Thymus (tissue), 11 donors: ENCODE results near the gene OTOG. TPM values are rescaled to one million over a fixed set of nuclear protein-coding genes. Genes with fewer than 3 reads are reported as not detected.

Source experiments
- DNase-seq, 9 donors: peaks; one replicate each; pipeline ENCODE4 v3.0.0-alpha.2; 2013; ENCODE audit warnings: low spot score in 9 of 9, low read depth in 6 of 9, missing footprints in 1 of 9
- H3K27ac ChIP-seq, 2 donors: one replicate each; pipeline ENCODE4 v1.5.1; 2013; ENCODE audit warnings: control low read depth in 1 of 2, low read depth in 1 of 2, low read length in 1 of 2, mild to moderate bottlenecking in 1 of 2, moderate library complexity in 1 of 2
- H3K27me3 ChIP-seq, 2 donors: one replicate each; pipeline ENCODE4 v1.5.1; 2013; ENCODE audit warnings: low read length in 1 of 2; ENCODE audit not compliant: control insufficient read depth in 2 of 2, insufficient read depth in 1 of 2
- H3K36me3 ChIP-seq, 2 donors: one replicate each; pipeline ENCODE4 v1.5.1; 2013; ENCODE audit warnings: low read length in 1 of 2, mild to moderate bottlenecking in 1 of 2, moderate library complexity in 1 of 2; ENCODE audit not compliant: control insufficient read depth in 2 of 2, insufficient read depth in 2 of 2
- H3K4me1 ChIP-seq, 2 donors: one replicate each; pipeline ENCODE4 v1.5.1; 2013; ENCODE audit warnings: low read length in 2 of 2; ENCODE audit not compliant: control insufficient read depth in 2 of 2, insufficient read depth in 2 of 2
- H3K4me3 ChIP-seq, 2 donors: one replicate each; pipeline ENCODE4 v1.5.1; 2013; ENCODE audit warnings: low read length in 2 of 2, control low read depth in 1 of 2, mild to moderate bottlenecking in 1 of 2
- H3K9me3 ChIP-seq, 2 donors: one replicate each; pipeline ENCODE4 v1.5.1; 2013; ENCODE audit warnings: low read length in 1 of 2, mild to moderate bottlenecking in 1 of 2; ENCODE audit not compliant: control insufficient read depth in 2 of 2, insufficient read depth in 1 of 2
- WGBS: extraction: QIAGEN DNeasy Blood & Tissue Kit; methylation state at CpG from one replicate; pipeline ENCODE4 v1.1.7; 2013; 5-methylcytosine and 5-hydroxymethylcytosine counted together
- polyA plus RNA-seq: library from polyadenylated mRNA; stranded (reverse); fragments of 200-250 nt; gene quantifications from one replicate; pipeline ENCODE4 v1.2.3, GENCODE V29; 2013
- total RNA-seq: library from RNA; stranded (reverse); fragments of 120-200 nt; gene quantifications from one replicate; pipeline ENCODE4 v1.2.4, GENCODE V29; 2013
- donor health status: healthy.

OTOG gene
- total and polyA plus RNA-seq, 2 donors = 0.05 to 0.09 TPM

DNA sequence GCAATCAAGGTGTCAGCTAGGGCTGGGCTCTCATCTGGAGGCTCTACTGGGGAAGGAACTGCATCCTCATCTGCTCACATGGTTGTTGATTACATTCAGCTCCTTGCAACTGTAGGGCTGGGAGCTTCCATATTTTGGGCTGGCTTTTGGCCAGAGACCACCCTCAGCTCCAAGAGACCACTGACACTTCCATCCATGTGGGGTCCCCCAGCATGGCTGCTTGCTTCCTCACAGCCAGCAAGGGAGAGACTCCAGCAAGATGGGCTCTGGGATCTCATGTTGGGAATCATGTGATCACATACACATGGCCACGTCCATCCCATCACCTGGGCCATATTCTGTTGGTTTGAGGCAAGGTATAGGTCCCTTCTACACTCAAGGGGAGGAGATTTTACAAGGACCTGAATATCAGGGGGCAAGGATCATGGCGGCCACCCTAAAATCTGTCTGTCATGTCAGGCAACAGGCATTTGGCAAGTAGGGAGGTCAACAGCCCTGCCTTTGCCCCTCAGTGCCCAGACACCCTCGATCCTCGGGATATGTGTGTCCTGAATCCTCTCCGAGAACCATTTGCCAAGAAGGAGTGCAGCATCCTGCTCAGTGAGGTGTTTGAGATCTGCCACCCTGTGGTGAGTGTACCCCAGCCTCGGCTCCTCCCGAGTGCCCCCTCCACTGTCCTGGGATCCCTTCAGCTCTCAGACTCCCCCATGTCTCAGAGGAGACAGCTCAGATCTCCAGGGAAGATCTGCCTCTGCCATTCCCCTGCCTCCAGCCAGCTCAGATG is 48.7 kb downstream of the OTOG start:
- Histone ChIP-seq H3K9me3 (no peaks in the 10 kb centered on the region), H3K27me3 (peaks cover 0 to 13% of the 10 kb centered on the region in 2 donors), H3K4me1 (no peaks in the 10 kb centered on the region), H3K36me3 (no peaks in the 10 kb centered on the region), H3K4me3 (no peak overlapping the region), H3K27ac (no peak overlapping the region)
- DNase-seq = no peak
- 91% methylated on average over 7 of the region's 7 CpGs for WGBS

DNA sequence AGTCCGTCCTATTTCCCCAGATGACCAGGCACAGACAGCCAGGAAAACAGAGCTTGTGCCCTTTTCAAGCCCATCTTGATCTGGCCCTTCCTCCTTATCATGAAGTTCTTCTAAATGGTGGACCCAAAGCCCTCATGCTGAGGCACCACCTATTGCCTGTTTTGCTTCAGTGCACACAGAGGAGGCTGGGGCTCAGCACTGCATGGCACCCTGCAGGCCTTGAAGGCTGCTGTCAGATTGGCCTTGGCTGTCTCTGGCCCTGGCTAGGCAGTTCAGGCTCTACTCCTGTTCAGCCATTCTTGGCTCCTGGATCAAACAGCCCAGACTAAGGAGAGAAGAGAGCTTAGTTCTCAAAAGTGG is 49.2 kb downstream of the OTOG start:
- Histone ChIP-seq H3K27ac (no peak overlapping the region), H3K36me3 (no peaks in the 10 kb centered on the region), H3K4me1 (no peaks in the 10 kb centered on the region), H3K27me3 (peaks cover 0 to 13% of the 10 kb centered on the region in 2 donors), H3K4me3 (no peak overlapping the region), H3K9me3 (no peaks in the 10 kb centered on the region)
- no peak for DNase-seq
- WGBS = 86% methylated on average over 1 of the region's 1 CpG

DNA sequence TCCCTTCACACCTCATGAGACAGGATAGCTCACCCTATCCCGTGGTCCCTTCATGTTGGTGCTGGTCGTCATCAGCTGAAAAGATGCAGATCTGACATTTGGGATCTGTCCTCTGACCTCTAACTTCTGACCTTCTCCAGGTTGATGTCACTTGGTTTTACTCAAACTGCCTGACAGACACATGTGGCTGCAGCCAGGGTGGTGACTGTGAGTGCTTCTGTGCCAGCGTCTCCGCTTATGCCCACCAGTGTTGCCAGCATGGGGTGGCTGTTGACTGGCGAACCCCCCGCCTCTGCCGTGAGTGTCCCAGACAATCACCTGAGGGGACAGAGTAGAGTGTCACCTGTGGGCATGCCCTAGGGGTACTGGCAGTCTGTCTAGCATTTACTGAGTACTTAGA is 49.7 kb downstream of the OTOG start:
- no peak for DNase-seq
- Histone ChIP-seq H3K4me1 (no peaks in the 10 kb centered on the region), H3K4me3 (no peak overlapping the region), H3K9me3 (no peaks in the 10 kb centered on the region), H3K27me3 (peaks cover 0 to 13% of the 10 kb centered on the region in 2 donors), H3K36me3 (no peaks in the 10 kb centered on the region), H3K27ac (no peak overlapping the region)
- WGBS = 92% methylated on average over 7 of the region's 7 CpGs

DNA sequence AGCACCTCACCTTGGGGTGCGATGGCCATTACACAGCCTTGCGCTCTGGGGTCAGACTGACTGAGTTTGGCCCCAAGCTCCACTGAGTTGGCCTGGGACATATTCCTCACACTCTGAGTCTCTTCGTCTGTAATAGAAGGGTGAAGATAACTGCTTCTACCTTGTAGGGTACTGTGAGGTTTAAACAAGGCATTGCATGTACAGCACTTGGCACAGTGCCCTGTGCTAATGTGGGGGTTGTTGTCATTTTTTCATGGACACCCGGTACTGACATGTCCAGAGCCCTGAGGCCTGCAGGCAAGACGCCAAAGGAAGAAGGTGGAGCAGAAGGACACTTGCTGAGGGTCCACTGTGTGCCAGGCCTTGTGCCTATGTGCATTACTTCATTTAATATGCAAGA is 50.7 kb downstream of the OTOG start:
- peaks cover 0 to 13% of the 10 kb centered on the region in 2 donors for H3K27me3 ChIP-seq
- no peaks in the 10 kb centered on the region for H3K9me3 ChIP-seq
- no peak for DNase-seq
- no peak overlapping the region for H3K27ac ChIP-seq
- 86% methylated on average over 5 of the region's 5 CpGs for WGBS
- H3K36me3 ChIP-seq = no peaks in the 10 kb centered on the region
- no peak overlapping the region for H3K4me3 ChIP-seq
- no peaks in the 10 kb centered on the region for H3K4me1 ChIP-seq

DNA sequence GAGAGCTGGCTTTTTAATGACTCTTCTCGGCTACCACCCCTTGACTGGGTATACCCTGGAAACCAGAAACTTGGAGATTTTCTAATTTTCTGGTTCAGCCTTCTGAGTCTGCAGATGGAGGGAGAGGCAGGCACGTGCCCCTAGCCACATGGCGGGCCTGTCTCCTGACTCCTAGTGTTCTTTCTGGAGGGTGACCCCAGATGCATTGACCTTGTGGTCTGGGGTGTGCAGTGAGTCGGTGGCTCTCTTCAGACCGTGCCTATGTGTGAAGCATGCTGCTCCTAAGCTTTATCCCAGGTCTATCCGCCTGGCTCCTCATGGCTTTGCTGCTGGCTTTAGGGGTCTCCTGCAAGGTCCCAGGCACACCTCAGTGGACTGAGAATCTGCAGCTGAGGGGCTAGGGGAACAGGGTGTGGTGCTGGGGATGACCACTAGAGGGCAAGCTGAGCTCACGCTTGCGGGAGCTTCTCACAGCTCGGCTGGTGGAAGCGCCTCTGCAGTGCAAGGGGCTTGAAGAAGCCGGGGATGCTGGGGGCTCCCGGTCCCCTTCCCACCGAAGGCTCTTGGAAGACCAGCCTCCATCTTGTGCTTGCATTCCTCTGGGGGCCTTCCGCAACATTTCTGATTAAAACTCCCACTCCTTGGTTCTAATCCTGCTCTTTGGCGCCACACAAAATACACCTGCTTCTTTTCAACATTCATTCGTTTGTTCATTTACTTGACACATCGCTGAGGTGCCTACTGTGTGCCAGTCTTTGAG is 51.8 kb downstream of the OTOG start:
- DNase-seq = peak; percentile 19 to 82 (median 54)
- Histone ChIP-seq H3K4me1 (no peaks in the 10 kb centered on the region), H3K36me3 (no peaks in the 10 kb centered on the region), H3K27me3 (peaks cover 0 to 13% of the 10 kb centered on the region in 2 donors), H3K4me3 (no peak overlapping the region), H3K27ac (no peak overlapping the region), H3K9me3 (no peaks in the 10 kb centered on the region)
- WGBS = 33% methylated on average over 17 of the region's 17 CpGs

DNA sequence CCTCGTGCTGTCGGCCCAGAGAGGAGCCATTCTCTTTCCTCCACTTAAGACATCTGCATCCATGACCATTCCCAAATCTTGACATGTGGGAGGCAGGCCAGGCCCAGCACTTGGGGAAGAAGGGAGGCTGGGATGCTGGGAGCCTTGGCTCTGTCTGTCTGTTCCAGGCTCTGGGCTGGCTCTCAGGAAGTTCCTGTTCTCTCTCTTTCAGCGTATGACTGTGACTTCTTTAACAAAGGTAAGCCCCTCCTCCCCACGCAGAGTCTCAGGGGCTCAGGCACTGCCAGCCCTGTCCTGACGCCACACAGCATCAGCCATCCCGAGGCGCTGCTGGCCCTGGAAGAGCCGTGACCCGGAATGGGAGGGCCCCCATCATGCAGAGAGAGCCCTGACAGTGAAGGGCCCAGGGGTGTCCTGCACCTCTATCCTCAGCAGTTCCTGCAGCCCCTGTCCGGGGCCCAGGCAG is 52.4 kb downstream of the OTOG start:
- DNase-seq = no peak
- H3K9me3 ChIP-seq = no peaks in the 10 kb centered on the region
- WGBS = 77% methylated on average over 10 of the region's 10 CpGs

DNA sequence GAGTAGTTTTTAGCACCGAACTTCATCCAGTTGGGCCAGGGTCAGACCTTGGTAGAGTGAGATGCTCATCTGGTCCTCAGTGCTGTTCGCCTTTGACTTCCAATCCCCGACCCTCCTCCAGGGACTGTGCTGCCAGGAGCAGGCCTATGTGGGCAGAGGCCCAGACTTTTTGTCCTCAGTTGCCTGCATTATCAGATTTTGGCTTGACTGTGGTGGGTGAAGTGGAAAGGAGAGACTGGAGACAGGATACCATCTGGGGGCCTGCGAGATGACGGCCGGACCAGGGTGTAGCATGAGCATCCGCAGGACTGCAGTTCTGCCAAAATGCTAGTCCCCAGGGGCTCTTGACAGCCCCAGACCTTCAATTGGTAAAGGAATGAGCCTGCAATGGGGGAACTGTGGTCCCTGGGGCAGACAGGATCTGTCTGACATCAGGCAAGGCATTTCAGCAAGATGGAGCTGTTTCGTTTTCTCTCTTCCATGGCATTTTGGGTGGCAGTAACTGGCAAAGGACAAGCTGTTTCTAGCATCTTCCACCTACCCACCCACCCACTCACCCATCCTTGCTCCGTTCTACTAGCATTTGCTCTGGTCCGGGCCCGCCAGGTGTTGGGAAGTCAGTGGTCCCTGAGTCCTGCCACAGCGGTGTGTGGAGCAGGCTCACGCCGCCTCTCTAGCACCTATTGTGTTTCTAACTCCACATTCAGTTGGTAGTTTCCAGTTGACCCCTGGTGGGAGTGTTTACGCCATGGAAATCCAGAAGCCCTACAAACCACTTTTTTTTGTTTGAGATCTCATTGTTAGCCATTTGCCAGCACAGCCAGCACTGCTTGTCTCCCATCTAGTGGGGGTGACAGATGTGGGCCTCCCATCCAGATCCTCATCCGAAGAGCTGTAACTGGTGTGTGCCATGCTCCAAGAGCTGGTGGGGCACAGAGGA is 53.5 kb downstream of the OTOG start:
- WGBS = 92% methylated on average over 16 of the region's 16 CpGs

More for the DNA sequence above, 52.4 kb downstream of the OTOG start:
- no peaks in the 10 kb centered on the region for H3K4me1 ChIP-seq
- no peak overlapping the region for H3K4me3 ChIP-seq
- no peak overlapping the region for H3K27ac ChIP-seq
- H3K36me3 ChIP-seq = no peaks in the 10 kb centered on the region
- peaks cover 0 to 13% of the 10 kb centered on the region in 2 donors for H3K27me3 ChIP-seq

DNA sequence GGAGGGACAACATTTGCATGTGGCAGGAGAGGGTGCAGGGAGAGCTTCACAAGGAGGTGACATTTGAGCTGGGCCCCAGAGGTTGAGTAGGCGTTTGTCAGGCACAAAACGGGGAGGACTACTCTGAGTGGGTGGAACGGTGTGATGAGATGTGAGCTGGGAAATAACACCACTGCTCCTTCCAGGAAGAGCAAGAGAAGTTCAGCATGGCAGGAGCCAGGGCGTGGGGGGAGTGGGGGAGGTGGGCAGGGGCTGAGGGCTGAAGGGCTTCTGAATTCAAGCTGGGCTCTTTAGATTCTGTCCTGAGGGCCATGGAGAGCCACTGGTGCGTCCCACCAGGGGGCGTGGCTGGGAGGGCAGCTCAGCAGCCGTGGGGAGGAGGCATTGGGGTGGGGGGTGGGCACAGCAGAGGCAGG is 54.2 kb downstream of the OTOG start:
- no peak overlapping the region for H3K4me3 ChIP-seq
- H3K36me3 ChIP-seq = no peaks in the 10 kb centered on the region
- DNase-seq = no peak
- 62% methylated on average over 7 of the region's 7 CpGs for WGBS
- H3K27me3 ChIP-seq = peaks cover 0 to 12% of the 10 kb centered on the region in 2 donors
- H3K9me3 ChIP-seq = no peaks in the 10 kb centered on the region
- H3K27ac ChIP-seq = no peak overlapping the region
- H3K4me1 ChIP-seq = no peaks in the 10 kb centered on the region

More for the DNA sequence above, 53.5 kb downstream of the OTOG start:
- no peaks in the 10 kb centered on the region for H3K4me1 ChIP-seq
- H3K27me3 ChIP-seq = peaks cover 0 to 13% of the 10 kb centered on the region in 2 donors
- DNase-seq = no peak
- no peak overlapping the region for H3K27ac ChIP-seq
- no peaks in the 10 kb centered on the region for H3K9me3 ChIP-seq
- H3K4me3 ChIP-seq = no peak overlapping the region
- no peaks in the 10 kb centered on the region for H3K36me3 ChIP-seq
